Measurements from ENCODE around the gene CCNG2.

The CCNG2 gene

GRCh38 chr4:77184974-77185373 lies 28.0 kb downstream of the CCNG2 start:
- no peak for TF ChIP-seq CTCF (conservative IDR thresholded peaks at IDR 0.05; ENCODE audit: low read depth, low read length)
- H3K4me3 ChIP-seq (ENCODE audit: low read depth, low read length) = no peak overlapping the region

DNA sequence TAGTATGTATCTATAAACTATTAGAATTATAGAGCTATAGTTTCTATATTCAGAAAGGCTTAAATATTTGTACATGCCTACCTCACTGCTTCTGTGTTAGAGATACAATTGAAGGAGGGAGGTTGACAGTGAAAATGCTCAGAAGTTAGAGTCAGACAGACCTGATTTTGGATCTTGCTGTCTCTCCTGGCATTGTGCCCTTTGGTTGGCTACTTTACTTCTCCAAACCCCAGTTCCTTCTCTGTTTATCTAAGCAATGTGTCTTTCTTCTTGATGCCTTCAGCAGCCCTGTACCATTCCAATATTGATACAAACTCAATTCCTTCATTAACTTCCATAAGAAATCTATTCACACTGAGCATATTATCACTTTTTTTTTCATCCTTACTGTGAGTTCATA lies 28.7 kb downstream of the CCNG2 start:
- TF ChIP-seq CTCF (conservative IDR thresholded peaks at IDR 0.05; ENCODE audit: low read depth, low read length) = no peak
- H3K4me3 ChIP-seq (ENCODE audit: low read depth, low read length) = no peak overlapping the region
- no peak for DNase-seq (ENCODE audit: low read depth)

More at GRCh38 chr4:77184974-77185373, 28.0 kb downstream of the CCNG2 start:
- DNase-seq (ENCODE audit: low read depth) = no peak

DNA sequence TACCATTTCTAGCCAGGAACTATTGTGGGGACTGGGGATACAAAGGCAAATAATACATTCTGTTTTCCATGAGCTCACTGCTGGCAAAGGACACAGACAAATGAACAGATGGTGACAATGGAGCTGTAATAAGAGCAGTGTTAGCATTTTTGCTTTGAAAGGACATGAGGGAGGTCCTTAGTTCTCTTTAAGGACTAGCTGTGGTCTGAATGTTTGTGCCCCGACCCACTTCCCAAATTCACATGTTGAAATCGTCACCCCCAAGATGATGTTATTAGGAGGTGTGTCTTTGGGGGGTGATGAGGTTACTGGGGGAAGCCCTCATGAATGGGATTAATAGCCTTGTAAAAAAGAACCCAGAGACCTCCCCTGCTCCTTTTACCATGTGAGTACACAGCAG lies 30.3 kb downstream of the CCNG2 start:
- no peak for DNase-seq (ENCODE audit: low read depth)
- no peak overlapping the region for H3K4me3 ChIP-seq (ENCODE audit: low read depth, low read length)
- TF ChIP-seq CTCF (conservative IDR thresholded peaks at IDR 0.05; ENCODE audit: low read depth, low read length) = no peak

GRCh38 chr4:77188498-77189220 lies 31.7 kb downstream of the CCNG2 start:
- no peak for TF ChIP-seq CTCF (conservative IDR thresholded peaks at IDR 0.05; ENCODE audit: low read depth, low read length)

GRCh38 chr4:77189412-77189811 lies 32.4 kb downstream of the CCNG2 start:
- no peak for TF ChIP-seq CTCF (conservative IDR thresholded peaks at IDR 0.05; ENCODE audit: low read depth, low read length)
- no peak overlapping the region for H3K4me3 ChIP-seq (ENCODE audit: low read depth, low read length)

More at GRCh38 chr4:77188498-77189220, 31.7 kb downstream of the CCNG2 start:
- no peak overlapping the region for H3K4me3 ChIP-seq (ENCODE audit: low read depth, low read length)
- DNase-seq (ENCODE audit: low read depth) = no peak

GRCh38 chr4:77190053-77190452 lies 33.0 kb downstream of the CCNG2 start:
- DNase-seq (ENCODE audit: low read depth) = peak; percentile 16
- TF ChIP-seq CTCF (conservative IDR thresholded peaks at IDR 0.05; ENCODE audit: low read depth, low read length) = no peak
- H3K4me3 ChIP-seq (ENCODE audit: low read depth, low read length) = no peak overlapping the region

More at GRCh38 chr4:77189412-77189811, 32.4 kb downstream of the CCNG2 start:
- DNase-seq (ENCODE audit: low read depth) = no peak

DNA sequence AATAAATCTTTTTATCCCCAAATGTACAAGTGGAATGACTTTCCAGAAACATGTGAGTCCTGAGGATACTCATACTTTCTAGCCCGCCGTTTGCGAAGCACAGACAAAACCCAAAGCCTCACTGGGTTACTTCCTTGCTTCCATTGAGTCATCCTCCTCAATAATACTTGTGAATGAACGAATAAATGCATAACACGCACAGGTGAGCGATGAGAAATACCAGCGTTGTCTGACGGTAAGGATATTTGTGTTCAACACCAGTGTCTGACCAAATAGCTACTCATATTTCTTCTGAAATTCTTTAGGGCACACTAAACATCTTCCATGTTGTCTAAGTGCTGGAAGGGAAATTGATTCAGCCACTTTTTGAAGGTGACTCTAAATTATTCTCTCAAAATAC lies 36.0 kb downstream of the CCNG2 start:
- no peak for DNase-seq (ENCODE audit: low read depth)
- TF ChIP-seq CTCF (conservative IDR thresholded peaks at IDR 0.05; ENCODE audit: low read depth, low read length) = no peak
- H3K4me3 ChIP-seq (ENCODE audit: low read depth, low read length) = no peak overlapping the region
